NCI-H2196 treated with DMSO at 0.1 percent for 48 hours (cell line): Measurements from ENCODE around the gene CASP9.
A peak's percentile ranks its signal among the peaks of the same experiment; 100 is the strongest.

Experiments
- DNase-seq: peaks from one replicate; lab custom pipeline; 2025; ENCODE audit not compliant: unreplicated experiment; lab: John Stamatoyannopoulos, UW

CASP9 gene

GRCh38 chr1:15524021-15524282 is at the start of gene CASP9:
Gene CASP9 (minus strand): TSS chr1:15524215. CDS start chr1:15524200, 15 bp downstream.
- no peak for DNase-seq

- DNase-seq, result no peak
These were observed 49.5 kb upstream of the CASP9 start for GRCh38 chr1:15573477-15573876.

GRCh38 chr1:15571266-15571665 is 47.3 kb upstream of the CASP9 start:
- DNase-seq, result no peak

GRCh38 chr1:15570861-15571260 is 46.8 kb upstream of the CASP9 start:
- no peak for DNase-seq

- DNase-seq, result no peak
These were observed 44.5 kb upstream of the CASP9 start for GRCh38 chr1:15568387-15569073.

GRCh38 chr1:15559189-15559810 is 35.3 kb upstream of the CASP9 start:
- DNase-seq, result no peak

- DNase-seq, result no peak
These were observed 34.5 kb upstream of the CASP9 start for GRCh38 chr1:15558516-15558915.

- no peak for DNase-seq
These were observed 33.6 kb upstream of the CASP9 start for GRCh38 chr1:15557594-15557993.

- DNase-seq, result no peak
These were observed 33.0 kb upstream of the CASP9 start for GRCh38 chr1:15557008-15557407.

GRCh38 chr1:15550573-15550972 is 26.6 kb upstream of the CASP9 start:
- DNase-seq, result no peak

GRCh38 chr1:15546641-15547040 is 22.6 kb upstream of the CASP9 start:
- DNase-seq, result no peak

- DNase-seq, result no peak
These were observed 19.9 kb upstream of the CASP9 start for GRCh38 chr1:15543589-15544568.

- DNase-seq, result no peak
These were observed 19.2 kb upstream of the CASP9 start for GRCh38 chr1:15543251-15543588.

GRCh38 chr1:15542388-15543250 is 18.6 kb upstream of the CASP9 start:
- DNase-seq, result no peak

GRCh38 chr1:15541231-15541792 is 17.3 kb upstream of the CASP9 start:
- no peak for DNase-seq

- no peak for DNase-seq
These were observed 16.2 kb upstream of the CASP9 start for GRCh38 chr1:15540186-15540585.

GRCh38 chr1:15538771-15539170 is 14.8 kb upstream of the CASP9 start:
- DNase-seq, result no peak

GRCh38 chr1:15531682-15532081 is 7.7 kb upstream of the CASP9 start:
- DNase-seq, result no peak

GRCh38 chr1:15531003-15531402 is 7.0 kb upstream of the CASP9 start:
- DNase-seq, result no peak

- peak; percentile 99 for DNase-seq
These were observed 2.7 kb upstream of the CASP9 start, which contains the start of gene DNAJC16 for GRCh38 chr1:15526490-15527339. Gene DNAJC16 (plus strand): TSS chr1:15526848. CDS start chr1:15529106, 2,258 bp downstream.
